ENCODE results near the gene JMJD6.

- TF ChIP-seq CTCF (conservative IDR thresholded peaks at IDR 0.05; ENCODE audit: low read length) (no peak), EZH2phosphoT487 (IDR thresholded peaks at IDR 0.05; ENCODE audit: borderline replicate concordance, low read depth, low read length) (no peak)
Measured at GRCh38 chr17:76672892-76673291, 53.5 kb downstream of the JMJD6 start.
